ENCODE data around the gene GALNT14.

DNA sequence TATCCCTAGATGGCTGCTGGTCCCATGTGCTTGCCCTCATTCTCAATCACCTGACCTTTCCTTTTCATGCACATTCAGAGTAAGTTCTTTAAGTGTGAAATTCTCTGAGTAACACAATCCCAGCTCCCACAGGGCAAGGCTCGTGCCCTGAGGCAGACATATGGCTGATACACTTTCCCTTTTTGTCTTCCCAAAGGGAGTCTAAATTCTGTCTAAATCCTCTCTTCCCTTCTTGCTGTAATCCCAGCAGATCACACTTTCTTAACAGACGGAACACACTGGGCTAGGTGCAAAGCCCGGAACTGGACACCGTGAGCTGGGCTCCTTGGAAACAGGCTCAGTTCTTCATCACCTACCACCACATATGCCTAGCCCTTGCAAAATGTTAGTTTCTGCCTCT is 147.6 kb downstream of the GALNT14 start:
- TF ChIP-seq, protein P1, sequence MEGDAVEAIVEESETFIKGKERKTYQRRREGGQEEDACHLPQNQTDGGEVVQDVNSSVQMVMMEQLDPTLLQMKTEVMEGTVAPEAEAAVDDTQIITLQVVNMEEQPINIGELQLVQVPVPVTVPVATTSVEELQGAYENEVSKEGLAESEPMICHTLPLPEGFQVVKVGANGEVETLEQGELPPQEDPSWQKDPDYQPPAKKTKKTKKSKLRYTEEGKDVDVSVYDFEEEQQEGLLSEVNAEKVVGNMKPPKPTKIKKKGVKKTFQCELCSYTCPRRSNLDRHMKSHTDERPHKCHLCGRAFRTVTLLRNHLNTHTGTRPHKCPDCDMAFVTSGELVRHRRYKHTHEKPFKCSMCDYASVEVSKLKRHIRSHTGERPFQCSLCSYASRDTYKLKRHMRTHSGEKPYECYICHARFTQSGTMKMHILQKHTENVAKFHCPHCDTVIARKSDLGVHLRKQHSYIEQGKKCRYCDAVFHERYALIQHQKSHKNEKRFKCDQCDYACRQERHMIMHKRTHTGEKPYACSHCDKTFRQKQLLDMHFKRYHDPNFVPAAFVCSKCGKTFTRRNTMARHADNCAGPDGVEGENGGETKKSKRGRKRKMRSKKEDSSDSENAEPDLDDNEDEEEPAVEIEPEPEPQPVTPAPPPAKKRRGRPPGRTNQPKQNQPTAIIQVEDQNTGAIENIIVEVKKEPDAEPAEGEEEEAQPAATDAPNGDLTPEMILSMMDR (IDR thresholded peaks at IDR 0.05), result no peak
- TF ChIP-seq POLR2AphosphoS5 (IDR thresholded peaks at IDR 0.05) (no peak), POLR2A (IDR thresholded peaks at IDR 0.05) (no peak)

Data from suprapubic skin (tissue), 4 donors.